Activated T-helper 17 cell treated with anti-CD3 and anti-CD28 coated beads, Interleukin-2, amount 50 U/mL, for 72 hours (primary cell): Measurements from ENCODE around the gene ZNF496. TPM values are rescaled to one million over a fixed set of nuclear protein-coding genes. Genes with fewer than 3 reads are reported as not detected.
"Not testable (repeated sequence)": the region's sequence is repeated elsewhere in the genome, so short reads cannot be mapped to it uniquely, and the experiment has no call there.

Experiments
- ATAC-seq: fragments of 150-1000 bp; cut with Tn5 transposase; replicated peaks from 2 replicates; pipeline ENCODE4 v1.10.0; 2021; ENCODE audit warnings: mild to moderate bottlenecking, moderate library complexity
- H3K27ac Mint-ChIP-seq: one replicate; pipeline ENCODE4 v1.8.0; 2022; ENCODE audit warnings: mixed read lengths
- H3K27me3 Mint-ChIP-seq: one replicate; pipeline ENCODE4 v1.8.0; 2022; ENCODE audit warnings: mixed read lengths
- H3K36me3 Mint-ChIP-seq: one replicate; pipeline ENCODE4 v1.8.0; 2022; ENCODE audit warnings: low read depth, mild to moderate bottlenecking, mixed read lengths
- H3K4me1 Mint-ChIP-seq: one replicate; pipeline ENCODE4 v1.8.0; 2022; ENCODE audit warnings: mixed read lengths
- H3K4me3 Mint-ChIP-seq: one replicate; pipeline ENCODE4 v1.8.0; 2022; ENCODE audit warnings: mild to moderate bottlenecking, mixed read lengths
- H3K9me3 Mint-ChIP-seq: one replicate; pipeline ENCODE4 v1.8.0; 2022; ENCODE audit warnings: mixed read lengths
- total RNA-seq, 2 donors: library from RNA; stranded (reverse); gene quantifications; one replicate each; pipeline ENCODE4 v1.2.3, GENCODE V29; 2022

ZNF496 gene
- total RNA-seq, 2 donors from 2014 or later: 2.0 to 4.3 TPM

- Mint-ChIP-seq H3K36me3 (no peaks in the 10 kb centered on the region), H3K27ac (no peak overlapping the region), H3K4me1 (peaks cover 5% of the 10 kb centered on the region), H3K27me3 (peaks cover 4% of the 10 kb centered on the region), H3K4me3 (no peak overlapping the region), H3K9me3 (peaks cover 17% of the 10 kb centered on the region)
- ATAC-seq: no peak
These were observed 56.9 kb downstream of the ZNF496 start for GRCh38 chr1:247274605-247275256.

- peaks cover 5% of the 10 kb centered on the region for H3K4me1 Mint-ChIP-seq
- no peaks in the 10 kb centered on the region for H3K36me3 Mint-ChIP-seq
- peaks cover 17% of the 10 kb centered on the region for H3K9me3 Mint-ChIP-seq
- no peak for ATAC-seq
- no peak overlapping the region for H3K4me3 Mint-ChIP-seq
- H3K27me3 Mint-ChIP-seq: peaks cover 4% of the 10 kb centered on the region
- no peak overlapping the region for H3K27ac Mint-ChIP-seq
These were observed 58.7 kb downstream of the ZNF496 start for GRCh38 chr1:247273013-247273412.

DNA sequence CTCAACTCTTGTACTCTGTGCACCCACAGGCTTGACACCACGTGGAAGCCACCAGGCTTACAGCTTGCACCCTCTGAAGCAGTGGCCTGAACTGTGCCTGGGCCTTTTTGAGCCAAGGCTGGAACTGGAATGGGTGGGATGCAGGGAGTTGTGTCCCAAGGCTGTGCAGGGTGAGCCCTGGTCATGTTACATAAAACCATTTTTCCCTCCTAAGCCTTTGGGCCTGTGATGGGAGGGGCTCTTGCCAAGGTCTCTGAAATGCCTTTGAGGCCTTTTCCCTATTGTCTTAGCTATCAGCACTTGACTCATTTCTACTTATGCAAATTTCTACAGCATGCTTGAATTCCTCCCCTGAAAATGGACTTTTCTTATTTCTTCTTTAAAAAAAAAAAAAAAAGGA is 61.7 kb downstream of the ZNF496 start:
- no peaks in the 10 kb centered on the region for H3K36me3 Mint-ChIP-seq
- no peak for ATAC-seq

GRCh38 chr1:247269133-247269532 is 62.5 kb downstream of the ZNF496 start:
- no peak for ATAC-seq
- Mint-ChIP-seq H3K4me3 (no peak overlapping the region), H3K4me1 (no peaks in the 10 kb centered on the region), H3K27me3 (peaks cover 16% of the 10 kb centered on the region), H3K9me3 (peaks cover 16% of the 10 kb centered on the region), H3K36me3 (no peaks in the 10 kb centered on the region), H3K27ac (no peak overlapping the region)

More for the DNA sequence above, 61.7 kb downstream of the ZNF496 start:
- Mint-ChIP-seq H3K27me3 (peaks cover 12% of the 10 kb centered on the region), H3K4me3 (no peak overlapping the region), H3K4me1 (no peaks in the 10 kb centered on the region), H3K27ac (no peak overlapping the region), H3K9me3 (peaks cover 16% of the 10 kb centered on the region)

DNA sequence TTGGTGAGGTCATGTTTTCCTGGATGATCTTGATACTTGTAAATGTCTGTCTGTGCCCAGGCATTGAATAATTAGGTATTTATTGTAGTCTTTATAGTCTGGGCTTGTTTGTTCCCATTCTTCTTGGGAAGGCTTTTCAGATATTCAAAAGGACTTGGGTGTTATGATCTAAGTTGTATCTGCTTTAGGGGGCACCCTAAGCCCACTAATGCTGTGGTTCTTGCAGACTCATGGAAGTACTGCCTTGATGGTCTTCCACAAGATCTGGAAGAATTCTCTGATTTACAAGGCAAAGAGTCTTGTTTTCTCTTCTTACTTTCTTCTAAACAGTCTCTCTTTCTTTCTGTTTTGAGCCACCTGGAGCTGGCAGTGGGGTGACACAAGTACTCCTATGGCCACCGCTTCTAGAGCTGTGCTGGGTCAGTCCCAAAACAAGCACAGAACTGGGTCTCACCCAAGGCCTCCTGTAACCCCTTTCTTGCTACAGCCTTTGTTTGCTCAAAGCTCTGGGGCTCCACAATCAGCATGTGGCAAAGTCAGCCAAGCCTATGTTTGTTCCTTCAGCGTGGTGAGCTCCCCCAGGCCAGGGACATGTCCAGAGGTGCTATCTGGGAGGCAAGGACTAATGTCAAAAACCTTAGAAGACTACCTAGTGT is 63.1 kb downstream of the ZNF496 start:
- no peaks in the 10 kb centered on the region for H3K36me3 Mint-ChIP-seq
- H3K27ac Mint-ChIP-seq: no peak overlapping the region

DNA sequence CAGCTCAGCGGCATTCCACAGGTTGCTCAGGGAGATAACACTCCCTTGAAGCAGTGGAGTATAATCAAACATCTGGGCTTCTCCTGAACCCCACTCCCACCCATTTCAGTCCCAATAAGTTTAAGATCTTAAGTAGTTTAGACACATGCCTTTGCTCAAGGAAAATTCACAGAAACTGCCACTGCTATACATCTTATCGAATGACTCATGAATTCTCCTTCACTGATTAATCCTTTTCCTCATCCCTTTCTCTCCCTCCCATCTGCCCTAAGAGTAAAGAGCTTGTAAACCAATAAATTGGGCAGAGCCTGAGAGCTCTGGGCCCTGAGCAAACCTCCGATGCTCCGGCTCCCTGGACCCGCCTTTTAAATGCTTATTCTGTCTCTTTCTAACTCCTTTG is 65.6 kb downstream of the ZNF496 start:
- no peaks in the 10 kb centered on the region for H3K4me1 Mint-ChIP-seq
- peaks cover 16% of the 10 kb centered on the region for H3K27me3 Mint-ChIP-seq
- no peak overlapping the region for H3K4me3 Mint-ChIP-seq
- H3K36me3 Mint-ChIP-seq: no peaks in the 10 kb centered on the region
- H3K9me3 Mint-ChIP-seq: peaks cover 9% of the 10 kb centered on the region
- ATAC-seq: no peak
- H3K27ac Mint-ChIP-seq: no peak overlapping the region

More for the DNA sequence above, 63.1 kb downstream of the ZNF496 start:
- no peak for ATAC-seq
- peaks cover 16% of the 10 kb centered on the region for H3K27me3 Mint-ChIP-seq
- no peaks in the 10 kb centered on the region for H3K4me1 Mint-ChIP-seq
- peaks cover 16% of the 10 kb centered on the region for H3K9me3 Mint-ChIP-seq
- no peak overlapping the region for H3K4me3 Mint-ChIP-seq

- not testable (repeated sequence) for H3K27ac Mint-ChIP-seq, H3K9me3 Mint-ChIP-seq, H3K36me3 Mint-ChIP-seq, H3K4me1 Mint-ChIP-seq, ATAC-seq, H3K4me3 Mint-ChIP-seq
- peaks cover 18% of the 10 kb centered on the region for H3K27me3 Mint-ChIP-seq
These were observed 75.9 kb downstream of the ZNF496 start, which contains the start of gene VN1R5 for GRCh38 chr1:247255772-247256171. TSS of gene VN1R5 (plus strand) at chr1:247256072.

DNA sequence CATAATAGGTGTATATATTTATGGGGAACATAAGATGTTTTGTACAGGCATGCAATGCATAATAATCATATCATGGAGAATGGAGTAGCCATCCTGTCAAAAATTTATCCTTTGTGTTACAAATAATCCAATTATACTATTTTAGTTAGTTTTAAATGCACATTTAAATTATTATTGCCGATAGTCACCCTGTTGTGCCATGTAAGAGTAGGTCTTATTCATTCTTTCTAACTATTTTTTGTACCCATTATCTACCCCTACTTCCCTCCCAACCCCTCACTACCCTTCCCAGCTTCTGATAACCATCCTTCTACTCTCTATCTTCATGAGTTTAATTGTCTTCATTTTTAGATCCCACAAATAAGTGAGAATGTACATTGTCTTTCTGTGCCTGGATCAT is 84.1 kb downstream of the ZNF496 start:
- Mint-ChIP-seq H3K27me3 (peaks cover 7% of the 10 kb centered on the region), H3K36me3 (no peaks in the 10 kb centered on the region), H3K9me3 (peaks cover 14% of the 10 kb centered on the region), H3K4me1 (no peaks in the 10 kb centered on the region), H3K4me3 (no peak overlapping the region), H3K27ac (no peak overlapping the region)
- no peak for ATAC-seq

Other genes starting within 250 kb of the ZNF496 start
- gene ZNF669, start 227.5 kb downstream of the ZNF496 start, total RNA-seq: 1 to 10 TPM; 5.7 to 7.1 TPM
- 10 to 100 TPM; 11.6 to 14.4 TPM for gene ZNF124, start 159.8 kb downstream of the ZNF496 start, total RNA-seq
- not detected for gene VN1R5, start 75.8 kb downstream of the ZNF496 start, total RNA-seq
- 1 to 10 TPM in 1 of 2 donors, under 1 TPM in 1; 0.50 to 6.6 TPM for gene NLRP3, start 84.3 kb upstream of the ZNF496 start, total RNA-seq
- gene OR2B11, start 126.2 kb upstream of the ZNF496 start, total RNA-seq: not detected
- not detected for gene OR2C3, start 204.6 kb upstream of the ZNF496 start, total RNA-seq
- gene GCSAML, start 217.3 kb upstream of the ZNF496 start, total RNA-seq: 1 to 10 TPM in 1 of 2 donors, not detected in 1; 1.1 TPM